Islet precursor cell (in vitro differentiated cells): ENCODE data around the gene BCAS1.

Experiments used
- DNase-seq: peaks from one replicate; pipeline ENCODE4 v3.0.0-alpha.2; 2018

The BCAS1 gene

GRCh38 chr20:54103067-54103761 lies 32.8 kb upstream of the BCAS1 start:
- DNase-seq = peak; percentile 85

- no peak for DNase-seq
Measured at GRCh38 chr20:54102543-54102942, 32.1 kb upstream of the BCAS1 start.

- no peak for DNase-seq
Measured at GRCh38 chr20:54100563-54100962, 30.2 kb upstream of the BCAS1 start.

GRCh38 chr20:54099894-54100293 lies 29.5 kb upstream of the BCAS1 start:
- no peak for DNase-seq

GRCh38 chr20:54098047-54098446 lies 27.7 kb upstream of the BCAS1 start:
- DNase-seq = no peak

GRCh38 chr20:54097236-54097529 lies 26.8 kb upstream of the BCAS1 start:
- DNase-seq = no peak

GRCh38 chr20:54095824-54096223 lies 25.4 kb upstream of the BCAS1 start:
- DNase-seq = no peak

- no peak for DNase-seq
Measured at GRCh38 chr20:54094268-54094580, 23.8 kb upstream of the BCAS1 start.

GRCh38 chr20:54093423-54094267 lies 23.3 kb upstream of the BCAS1 start:
- DNase-seq = no peak

GRCh38 chr20:54092021-54092420 lies 21.6 kb upstream of the BCAS1 start:
- DNase-seq = no peak

- DNase-seq = no peak
Measured at GRCh38 chr20:54091120-54091480, 20.7 kb upstream of the BCAS1 start.

- no peak for DNase-seq
Measured at GRCh38 chr20:54090230-54091119, 20.1 kb upstream of the BCAS1 start.

- DNase-seq = peak; percentile 71
Measured at GRCh38 chr20:54088430-54088829, 18.0 kb upstream of the BCAS1 start.

- peak; percentile 69 for DNase-seq
Measured at GRCh38 chr20:54086507-54087039, 16.2 kb upstream of the BCAS1 start.

GRCh38 chr20:54085910-54086309 lies 15.5 kb upstream of the BCAS1 start:
- DNase-seq = no peak

- DNase-seq = no peak
Measured at GRCh38 chr20:54085425-54085824, 15.0 kb upstream of the BCAS1 start.

GRCh38 chr20:54084727-54085388 lies 14.5 kb upstream of the BCAS1 start:
- DNase-seq = no peak

- no peak for DNase-seq
Measured at GRCh38 chr20:54084193-54084592, 13.8 kb upstream of the BCAS1 start.

- DNase-seq = no peak
Measured at GRCh38 chr20:54083459-54083858, 13.1 kb upstream of the BCAS1 start.

GRCh38 chr20:54082100-54082499 lies 11.7 kb upstream of the BCAS1 start:
- DNase-seq = no peak

GRCh38 chr20:54079652-54080051 lies 9.3 kb upstream of the BCAS1 start:
- no peak for DNase-seq

GRCh38 chr20:54078296-54078984 lies 8.0 kb upstream of the BCAS1 start:
- no peak for DNase-seq
